ENCODE measurements around the gene ITPRIP.

Gene ITPRIP

DNA sequence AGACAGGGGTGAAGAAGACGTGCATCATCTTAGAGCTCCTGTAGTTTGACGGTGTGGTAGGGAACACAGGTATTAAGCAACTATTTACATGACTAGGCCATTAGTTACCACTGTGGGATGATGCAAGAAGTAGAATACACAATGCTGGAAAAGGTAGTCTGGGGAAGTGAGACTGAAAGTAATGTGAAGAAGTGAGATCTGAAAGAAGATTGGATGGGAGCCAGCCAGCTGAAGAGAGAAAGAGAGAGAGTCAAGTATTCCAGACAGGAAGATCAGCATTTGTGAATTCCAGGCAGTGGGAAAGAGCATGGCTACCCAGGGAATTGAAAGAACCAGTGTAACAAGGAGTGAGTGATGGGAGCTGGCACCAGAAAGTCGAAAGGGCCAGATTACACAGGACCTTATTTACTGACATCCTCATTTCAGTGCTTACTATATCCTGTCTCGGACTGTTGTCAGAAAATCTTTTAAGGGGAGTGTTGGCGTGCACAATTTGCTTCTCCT is 11.4 kb upstream of the ITPRIP start:
- TF ChIP-seq, protein P1, sequence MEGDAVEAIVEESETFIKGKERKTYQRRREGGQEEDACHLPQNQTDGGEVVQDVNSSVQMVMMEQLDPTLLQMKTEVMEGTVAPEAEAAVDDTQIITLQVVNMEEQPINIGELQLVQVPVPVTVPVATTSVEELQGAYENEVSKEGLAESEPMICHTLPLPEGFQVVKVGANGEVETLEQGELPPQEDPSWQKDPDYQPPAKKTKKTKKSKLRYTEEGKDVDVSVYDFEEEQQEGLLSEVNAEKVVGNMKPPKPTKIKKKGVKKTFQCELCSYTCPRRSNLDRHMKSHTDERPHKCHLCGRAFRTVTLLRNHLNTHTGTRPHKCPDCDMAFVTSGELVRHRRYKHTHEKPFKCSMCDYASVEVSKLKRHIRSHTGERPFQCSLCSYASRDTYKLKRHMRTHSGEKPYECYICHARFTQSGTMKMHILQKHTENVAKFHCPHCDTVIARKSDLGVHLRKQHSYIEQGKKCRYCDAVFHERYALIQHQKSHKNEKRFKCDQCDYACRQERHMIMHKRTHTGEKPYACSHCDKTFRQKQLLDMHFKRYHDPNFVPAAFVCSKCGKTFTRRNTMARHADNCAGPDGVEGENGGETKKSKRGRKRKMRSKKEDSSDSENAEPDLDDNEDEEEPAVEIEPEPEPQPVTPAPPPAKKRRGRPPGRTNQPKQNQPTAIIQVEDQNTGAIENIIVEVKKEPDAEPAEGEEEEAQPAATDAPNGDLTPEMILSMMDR (IDR thresholded peaks at IDR 0.05; ENCODE audit: poor library complexity, severe bottlenecking), result no peak
- Histone ChIP-seq H3K27ac (ENCODE audit: poor library complexity, severe bottlenecking) (peak overlapping the region; percentile 66), H3K4me3 (ENCODE audit: severe bottlenecking) (no peak overlapping the region), H3K4me1 (ENCODE audit: insufficient read depth, poor library complexity, severe bottlenecking) (peaks cover 23% of the 10 kb centered on the region), H3K27me3 (ENCODE audit: insufficient read depth, poor library complexity, severe bottlenecking) (no peaks in the 10 kb centered on the region), H3K36me3 (ENCODE audit: low read depth) (no peaks in the 10 kb centered on the region), H3K9me3 (ENCODE audit: severe bottlenecking) (no peaks in the 10 kb centered on the region)
- DNase-seq (ENCODE audit: low spot score) (no peak), ATAC-seq (ENCODE audit: low read depth) (peak; percentile 72)

DNA sequence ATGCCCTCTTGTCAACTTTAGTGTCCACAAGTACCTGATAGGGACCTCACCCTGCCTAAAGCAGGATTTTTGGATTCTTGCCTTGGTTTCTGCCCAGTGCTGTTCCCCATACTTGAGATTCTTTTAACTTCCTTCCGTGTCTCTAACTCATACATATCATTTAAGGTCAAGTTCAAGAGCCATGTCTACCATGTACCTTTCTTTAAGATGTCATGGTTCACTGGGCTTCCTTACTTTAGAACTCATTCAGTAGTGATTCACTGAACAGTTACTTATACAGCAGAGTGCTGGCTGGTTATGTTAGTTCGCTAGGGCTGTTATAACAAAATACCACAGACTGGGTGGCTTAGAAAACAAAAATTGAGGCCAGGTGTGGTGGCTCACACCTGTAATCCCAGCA is 10.3 kb upstream of the ITPRIP start:
- Histone ChIP-seq H3K4me3 (ENCODE audit: severe bottlenecking) (no peak overlapping the region), H3K9me3 (ENCODE audit: severe bottlenecking) (no peaks in the 10 kb centered on the region), H3K27me3 (ENCODE audit: insufficient read depth, poor library complexity, severe bottlenecking) (no peaks in the 10 kb centered on the region), H3K4me1 (ENCODE audit: insufficient read depth, poor library complexity, severe bottlenecking) (peaks cover 23% of the 10 kb centered on the region), H3K36me3 (ENCODE audit: low read depth) (no peaks in the 10 kb centered on the region), H3K27ac (ENCODE audit: poor library complexity, severe bottlenecking) (no peak overlapping the region)
- TF ChIP-seq, protein P1 (IDR thresholded peaks at IDR 0.05; ENCODE audit: poor library complexity, severe bottlenecking), result no peak
- ATAC-seq (ENCODE audit: low read depth), result no peak
- DNase-seq (ENCODE audit: low spot score), result no peak

- no peak overlapping the region for H3K27ac ChIP-seq (ENCODE audit: poor library complexity, severe bottlenecking)
- DNase-seq (ENCODE audit: low spot score) (no peak), ATAC-seq (ENCODE audit: low read depth) (no peak)
- H3K27me3 ChIP-seq (ENCODE audit: insufficient read depth, poor library complexity, severe bottlenecking), result no peaks in the 10 kb centered on the region
- no peak overlapping the region for H3K4me3 ChIP-seq (ENCODE audit: severe bottlenecking)
- TF ChIP-seq, protein P1 (IDR thresholded peaks at IDR 0.05; ENCODE audit: poor library complexity, severe bottlenecking), result no peak
- no peaks in the 10 kb centered on the region for H3K9me3 ChIP-seq (ENCODE audit: severe bottlenecking)
- no peaks in the 10 kb centered on the region for H3K36me3 ChIP-seq (ENCODE audit: low read depth)
- peaks cover 20% of the 10 kb centered on the region for H3K4me1 ChIP-seq (ENCODE audit: insufficient read depth, poor library complexity, severe bottlenecking)
These were observed 9.2 kb upstream of the ITPRIP start for GRCh38 chr10:104347295-104348045.

GRCh38 chr10:104345941-104346340 is 7.7 kb upstream of the ITPRIP start:
- TF ChIP-seq, protein P1 (IDR thresholded peaks at IDR 0.05; ENCODE audit: poor library complexity, severe bottlenecking), result no peak
- H3K4me1 ChIP-seq (ENCODE audit: insufficient read depth, poor library complexity, severe bottlenecking), result peaks cover 9% of the 10 kb centered on the region
- H3K27ac ChIP-seq (ENCODE audit: poor library complexity, severe bottlenecking), result no peak overlapping the region
- DNase-seq (ENCODE audit: low spot score), result no peak
- H3K4me3 ChIP-seq (ENCODE audit: severe bottlenecking), result no peak overlapping the region
- ATAC-seq (ENCODE audit: low read depth), result no peak
- no peaks in the 10 kb centered on the region for H3K9me3 ChIP-seq (ENCODE audit: severe bottlenecking)
- H3K27me3 ChIP-seq (ENCODE audit: insufficient read depth, poor library complexity, severe bottlenecking), result no peaks in the 10 kb centered on the region
- H3K36me3 ChIP-seq (ENCODE audit: low read depth), result no peaks in the 10 kb centered on the region

- no peaks in the 10 kb centered on the region for H3K9me3 ChIP-seq (ENCODE audit: severe bottlenecking)
- TF ChIP-seq, protein P1 (IDR thresholded peaks at IDR 0.05; ENCODE audit: poor library complexity, severe bottlenecking), result no peak
- no peak for DNase-seq (ENCODE audit: low spot score)
- peaks cover 9% of the 10 kb centered on the region for H3K4me1 ChIP-seq (ENCODE audit: insufficient read depth, poor library complexity, severe bottlenecking)
- no peak for ATAC-seq (ENCODE audit: low read depth)
- no peak overlapping the region for H3K4me3 ChIP-seq (ENCODE audit: severe bottlenecking)
- no peak overlapping the region for H3K27ac ChIP-seq (ENCODE audit: poor library complexity, severe bottlenecking)
- no peaks in the 10 kb centered on the region for H3K36me3 ChIP-seq (ENCODE audit: low read depth)
- H3K27me3 ChIP-seq (ENCODE audit: insufficient read depth, poor library complexity, severe bottlenecking), result no peaks in the 10 kb centered on the region
These were observed 7.2 kb upstream of the ITPRIP start for GRCh38 chr10:104345515-104345914.

All from RWPE2 (cell line).